Esophagus muscularis mucosa (tissue), 4 donors: ENCODE measurements around the gene MED13L. TPM values are rescaled to one million over a fixed set of nuclear protein-coding genes. Genes with fewer than 3 reads are reported as not detected.

Source experiments
- DNase-seq: peaks from one replicate; pipeline ENCODE4 v3.0.0-alpha.2; 2017; ENCODE audit errors: extremely low spot score
- H3K27ac ChIP-seq, 4 donors: fragments of 200-600 bp; sonication (generic); replicated peaks in 1 of 4; 1 replicate in 3 of 4; 2 replicates in 1 of 4; pipeline ENCODE4 v1.5.1; 2016 to 2019; ENCODE audit warnings: mild to moderate bottlenecking in 1 of 4
- H3K27me3 ChIP-seq, 4 donors: fragments of 200-600 bp; sonication (generic); one replicate each; pipeline versions ENCODE4 v1.5.1 to v1.6.0; 2016 to 2019
- H3K36me3 ChIP-seq, 4 donors: fragments of 200-600 bp; sonication (generic); one replicate each; pipeline ENCODE4 v1.5.1; 2016 to 2019
- H3K4me1 ChIP-seq, 4 donors: fragments of 200-600 bp; sonication (generic); one replicate each; pipeline ENCODE4 v1.5.1; 2016 to 2019
- H3K4me3 ChIP-seq, 4 donors: fragments of 200-600 bp; sonication (generic); 1 replicate in 2 of 4; 2 replicates in 2 of 4; pipeline ENCODE4 v1.5.1; 2016 to 2019; ENCODE audit warnings: mild to moderate bottlenecking in 4 of 4, moderate library complexity in 1 of 4
- H3K9me3 ChIP-seq, 4 donors: fragments of 200-600 bp; sonication (generic); 1 replicate in 3 of 4; 2 replicates in 1 of 4; pipeline ENCODE4 v1.5.1; 2016 to 2019
- CTCF ChIP-seq, 3 experiments: fragments of 200-600 bp in 2 of 3; fragments of 450-650 bp in 1 of 3; sonication (generic) in 2 of 3; IDR thresholded peaks; one replicate each; pipeline ENCODE4 v1.5.1; 2017 to 2019; ENCODE audit warnings: antibody characterized with exemption in 3 of 3, mild to moderate bottlenecking in 2 of 3, moderate library complexity in 1 of 3
- EP300 ChIP-seq: sonication (generic); formaldehyde crosslinking; IDR thresholded peaks from one replicate; pipeline ENCODE4 v1.6.1; 2017; ENCODE audit warnings: antibody characterized with exemption
- POLR2A ChIP-seq: fragments of 450-650 bp; IDR thresholded peaks from one replicate; pipeline ENCODE4 v1.6.1; 2017; ENCODE audit warnings: antibody characterized with exemption, moderate library complexity, mild to moderate bottlenecking, low read depth
- POLR2AphosphoS5 ChIP-seq, 2 donors: sonication (generic); formaldehyde crosslinking; IDR thresholded peaks; one replicate each; pipeline ENCODE4 v1.6.1; 2017; ENCODE audit warnings: antibody characterized with exemption in 2 of 2
- WGBS: methylation state at CpG from one replicate; pipeline ENCODE4 v1.1.5; 2018; 5-methylcytosine and 5-hydroxymethylcytosine counted together
- intact Hi-C: fragments of 100-400 bp; cut with DNase I; formaldehyde crosslinking; loops from one replicate; pipeline ENCODE4 v1.15.1; 2023
- total RNA-seq, 4 donors: library from RNA; depleted of rRNA; stranded (reverse); fragments of >200 nt; gene quantifications; one replicate each; pipeline versions ENCODE4 v1.1.0 to v1.2.1, GENCODE V29; 2016

MED13L gene
- total RNA-seq, 4 donors from 2014 or later = 141 to 350 (median 175) TPM

GRCh38 chr12:116160883-116161458, 116.5 kb downstream of the MED13L start:
- intact Hi-C loops = no loop called here
- WGBS = 81% methylated on average over 7 of the region's 7 CpGs

DNA sequence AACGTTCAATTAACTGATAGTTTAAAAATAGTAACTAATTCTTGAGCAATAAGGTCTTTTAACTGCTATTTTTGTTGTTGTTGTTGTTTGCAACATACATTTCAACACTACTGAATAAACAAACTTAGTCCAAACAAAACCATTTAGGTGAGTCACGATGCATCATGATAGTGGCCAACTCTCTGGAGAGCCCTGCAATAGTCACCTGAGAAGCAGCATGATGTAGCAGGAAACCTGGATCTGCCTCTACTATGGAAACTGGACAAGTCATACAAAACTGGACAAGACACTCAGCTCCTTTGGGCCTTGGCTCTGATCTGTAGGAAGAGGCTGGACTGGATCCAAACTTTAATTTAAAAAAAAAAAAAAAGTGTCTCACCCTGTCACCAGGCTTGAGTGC, 117.3 kb downstream of the MED13L start:
- WGBS = 61% methylated on average over 2 of the region's 2 CpGs
- no peak overlapping the region for H3K27ac ChIP-seq
- intact Hi-C loops = no loop called here
- H3K27me3 ChIP-seq = no peaks in the 10 kb centered on the region
- H3K4me1 ChIP-seq = peaks cover 53 to 79% (median 67%) of the 10 kb centered on the region in 4 donors
- H3K4me3 ChIP-seq = no peak overlapping the region
- H3K9me3 ChIP-seq = no peaks in the 10 kb centered on the region
- TF ChIP-seq POLR2AphosphoS5 (IDR thresholded peaks at IDR 0.05) (no peak), EP300 (no peak), CTCF (IDR thresholded peaks at IDR 0.05) (no peak), POLR2A (no peak)
- H3K36me3 ChIP-seq = no peaks in the 10 kb centered on the region
- no peak for DNase-seq

More at GRCh38 chr12:116160883-116161458, 116.5 kb downstream of the MED13L start:
- no peak for TF ChIP-seq POLR2AphosphoS5 (IDR thresholded peaks at IDR 0.05)
- TF ChIP-seq CTCF (IDR thresholded peaks at IDR 0.05) = no peak
- TF ChIP-seq EP300 = no peak
- no peak for TF ChIP-seq POLR2A
- no peaks in the 10 kb centered on the region for H3K36me3 ChIP-seq
- H3K9me3 ChIP-seq = no peaks in the 10 kb centered on the region
- H3K4me1 ChIP-seq = peaks cover 61 to 84% (median 74%) of the 10 kb centered on the region in 4 donors
- DNase-seq = no peak
- H3K27ac ChIP-seq = no peak overlapping the region
- H3K27me3 ChIP-seq = no peaks in the 10 kb centered on the region
- H3K4me3 ChIP-seq = no peak overlapping the region

GRCh38 chr12:116159593-116160200, 117.8 kb downstream of the MED13L start:
- intact Hi-C loops = no loop called here
- no peaks in the 10 kb centered on the region for H3K27me3 ChIP-seq
- no peak for DNase-seq
- no peak overlapping the region for H3K27ac ChIP-seq
- no peaks in the 10 kb centered on the region for H3K9me3 ChIP-seq
- H3K36me3 ChIP-seq = no peaks in the 10 kb centered on the region
- no peak overlapping the region for H3K4me3 ChIP-seq
- TF ChIP-seq EP300 = no peak
- TF ChIP-seq POLR2AphosphoS5 (IDR thresholded peaks at IDR 0.05) = no peak
- no peak for TF ChIP-seq POLR2A
- TF ChIP-seq CTCF (IDR thresholded peaks at IDR 0.05) = no peak
- peaks cover 48 to 79% (median 66%) of the 10 kb centered on the region in 4 donors for H3K4me1 ChIP-seq
- 79% methylated on average over 2 of the region's 2 CpGs for whole genome bisulfite sequencing

GRCh38 chr12:116159175-116159574, 118.3 kb downstream of the MED13L start:
- intact Hi-C loops = no loop called here
- Histone ChIP-seq H3K27me3 (no peaks in the 10 kb centered on the region), H3K4me3 (no peak overlapping the region), H3K36me3 (no peaks in the 10 kb centered on the region), H3K27ac (no peak overlapping the region), H3K4me1 (peaks cover 43 to 79% (median 65%) of the 10 kb centered on the region in 4 donors), H3K9me3 (no peaks in the 10 kb centered on the region)
- DNase-seq = no peak
- TF ChIP-seq EP300 = no peak
- WGBS = 11% methylated on average over 1 of the region's 1 CpG

DNA sequence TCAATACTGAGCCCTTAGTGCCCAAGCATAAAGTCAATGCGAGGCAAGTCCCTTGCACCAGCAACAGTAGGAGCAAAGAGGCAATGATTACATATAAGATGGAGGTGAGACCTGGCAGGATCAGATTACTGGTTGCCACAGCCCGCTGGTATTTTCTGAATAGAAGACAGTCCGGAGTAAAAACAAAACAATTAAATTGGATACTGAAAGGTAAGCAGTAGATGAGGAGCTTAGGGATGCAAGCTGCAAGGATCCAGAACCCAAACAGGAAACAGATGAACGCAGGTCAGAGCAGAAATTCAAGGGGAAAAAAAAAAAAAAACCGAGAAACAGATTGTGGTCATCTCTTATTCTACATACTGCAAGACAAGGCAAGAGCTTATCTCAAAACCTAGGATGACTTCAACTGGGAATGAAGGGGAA, 119.6 kb downstream of the MED13L start:
- Histone ChIP-seq H3K27me3 (no peaks in the 10 kb centered on the region), H3K27ac (no peak overlapping the region), H3K36me3 (no peaks in the 10 kb centered on the region), H3K4me1 (peaks cover 47 to 82% (median 69%) of the 10 kb centered on the region in 4 donors), H3K9me3 (no peaks in the 10 kb centered on the region), H3K4me3 (no peak overlapping the region)
- 70% methylated on average over 5 of the region's 5 CpGs for WGBS
- intact Hi-C loops = no loop called here
- DNase-seq = no peak
- TF ChIP-seq CTCF (IDR thresholded peaks at IDR 0.05) (no peak), POLR2AphosphoS5 (IDR thresholded peaks at IDR 0.05) (no peak), EP300 (no peak), POLR2A (no peak)
